A549 (cell line): ENCODE data around the gene DNAH11.

Experiments used
- CBX2 ChIP-seq: fragments of 200-600 bp; sonication (generic); IDR thresholded peaks from 2 replicates; pipeline ENCODE4 v1.6.1; 2016; ENCODE audit warnings: low read depth, mild to moderate bottlenecking, borderline replicate concordance
- ESRRA ChIP-seq: fragments of 150-350 bp; IDR thresholded peaks from 2 replicates; pipeline ENCODE4 v1.6.1; 2014; ENCODE audit warnings: mild to moderate bottlenecking, low read length, borderline replicate concordance
- NR3C1 ChIP-seq: fragments of >200 bp; sonication (Bioruptor Twin); formaldehyde crosslinking; IDR thresholded peaks from 3 replicates; pipeline ENCODE4 v1.6.1; 2017
- POLR2A ChIP-seq: IDR thresholded peaks from 2 replicates; pipeline ENCODE4 v1.6.1; 2012; ENCODE audit warnings: mild to moderate bottlenecking, low read length
- TF ChIP-seq, protein P1 (sequence below): fragments of >200 bp; sonication (Bioruptor Twin); formaldehyde crosslinking; IDR thresholded peaks from 3 replicates; pipeline ENCODE4 v1.5.1; 2016
- TF ChIP-seq, protein P2 (sequence below): fragments of 450-650 bp; IDR thresholded peaks from 2 replicates; pipeline ENCODE4 v1.6.1; 2014; ENCODE audit warnings: antibody characterized with exemption

DNA sequence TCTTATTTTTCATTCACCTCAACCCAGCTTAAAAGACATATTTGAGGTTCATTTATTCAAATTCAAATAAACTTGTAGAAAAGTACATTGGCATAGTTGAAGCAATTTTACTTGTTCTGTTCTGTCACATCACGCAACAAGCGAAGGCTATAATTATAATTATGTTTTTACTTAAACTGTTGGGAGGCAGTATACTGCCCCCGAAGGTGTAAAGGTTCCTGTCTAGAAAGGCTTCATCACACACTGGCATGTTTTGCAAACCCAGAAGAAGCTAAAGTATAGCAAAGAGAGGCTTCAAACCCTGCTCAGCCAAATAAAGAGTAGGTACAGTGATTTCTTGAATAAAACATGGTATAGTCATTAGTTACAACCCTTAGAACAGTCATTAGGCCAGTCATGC lies 340.2 kb downstream of the DNAH11 start:
- TF ChIP-seq, protein P1, sequence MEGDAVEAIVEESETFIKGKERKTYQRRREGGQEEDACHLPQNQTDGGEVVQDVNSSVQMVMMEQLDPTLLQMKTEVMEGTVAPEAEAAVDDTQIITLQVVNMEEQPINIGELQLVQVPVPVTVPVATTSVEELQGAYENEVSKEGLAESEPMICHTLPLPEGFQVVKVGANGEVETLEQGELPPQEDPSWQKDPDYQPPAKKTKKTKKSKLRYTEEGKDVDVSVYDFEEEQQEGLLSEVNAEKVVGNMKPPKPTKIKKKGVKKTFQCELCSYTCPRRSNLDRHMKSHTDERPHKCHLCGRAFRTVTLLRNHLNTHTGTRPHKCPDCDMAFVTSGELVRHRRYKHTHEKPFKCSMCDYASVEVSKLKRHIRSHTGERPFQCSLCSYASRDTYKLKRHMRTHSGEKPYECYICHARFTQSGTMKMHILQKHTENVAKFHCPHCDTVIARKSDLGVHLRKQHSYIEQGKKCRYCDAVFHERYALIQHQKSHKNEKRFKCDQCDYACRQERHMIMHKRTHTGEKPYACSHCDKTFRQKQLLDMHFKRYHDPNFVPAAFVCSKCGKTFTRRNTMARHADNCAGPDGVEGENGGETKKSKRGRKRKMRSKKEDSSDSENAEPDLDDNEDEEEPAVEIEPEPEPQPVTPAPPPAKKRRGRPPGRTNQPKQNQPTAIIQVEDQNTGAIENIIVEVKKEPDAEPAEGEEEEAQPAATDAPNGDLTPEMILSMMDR = no peak
- TF ChIP-seq POLR2A = no peak
- TF ChIP-seq ESRRA = no peak
- TF ChIP-seq CBX2 = no peak
- TF ChIP-seq, protein P2, sequence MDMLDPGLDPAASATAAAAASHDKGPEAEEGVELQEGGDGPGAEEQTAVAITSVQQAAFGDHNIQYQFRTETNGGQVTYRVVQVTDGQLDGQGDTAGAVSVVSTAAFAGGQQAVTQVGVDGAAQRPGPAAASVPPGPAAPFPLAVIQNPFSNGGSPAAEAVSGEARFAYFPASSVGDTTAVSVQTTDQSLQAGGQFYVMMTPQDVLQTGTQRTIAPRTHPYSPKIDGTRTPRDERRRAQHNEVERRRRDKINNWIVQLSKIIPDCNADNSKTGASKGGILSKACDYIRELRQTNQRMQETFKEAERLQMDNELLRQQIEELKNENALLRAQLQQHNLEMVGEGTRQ = no peak
- no peak for TF ChIP-seq NR3C1
